Measurements from ENCODE around the gene SULT1B1.

SULT1B1 gene

DNA sequence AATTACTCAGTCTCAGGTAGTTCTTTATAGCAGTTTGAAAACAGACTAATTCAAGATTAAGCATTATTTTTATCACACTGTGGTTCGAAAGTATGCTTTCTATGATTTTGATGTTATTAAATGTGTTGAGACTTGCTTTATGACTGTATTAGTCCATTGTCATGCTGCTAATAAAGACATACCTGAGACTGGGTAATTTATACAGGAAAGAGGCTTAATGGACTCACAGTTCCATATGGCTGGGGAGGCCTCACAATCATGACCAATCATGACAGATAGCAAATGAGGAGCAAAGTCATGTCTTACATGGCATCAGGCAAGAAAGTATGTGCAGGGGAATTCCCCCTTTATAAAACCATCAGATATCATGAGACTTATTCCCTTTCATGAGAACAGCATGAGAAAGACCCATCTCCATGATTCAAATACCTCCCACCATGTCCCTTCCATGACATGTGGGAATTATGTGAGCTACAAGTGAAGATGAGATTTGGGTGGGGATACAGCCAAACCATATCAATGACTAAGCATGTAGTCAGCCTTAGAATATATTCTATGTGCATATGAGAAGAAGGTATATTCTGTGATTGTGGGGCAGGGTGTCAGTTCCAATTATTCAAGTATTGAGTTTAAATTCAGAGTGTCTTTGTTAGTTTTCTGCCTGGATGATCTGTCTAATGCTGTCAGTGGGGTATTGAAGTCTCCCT lies 62.7 kb downstream of the SULT1B1 start:
- no peak for DNase-seq (ENCODE audit: low spot score)

DNA sequence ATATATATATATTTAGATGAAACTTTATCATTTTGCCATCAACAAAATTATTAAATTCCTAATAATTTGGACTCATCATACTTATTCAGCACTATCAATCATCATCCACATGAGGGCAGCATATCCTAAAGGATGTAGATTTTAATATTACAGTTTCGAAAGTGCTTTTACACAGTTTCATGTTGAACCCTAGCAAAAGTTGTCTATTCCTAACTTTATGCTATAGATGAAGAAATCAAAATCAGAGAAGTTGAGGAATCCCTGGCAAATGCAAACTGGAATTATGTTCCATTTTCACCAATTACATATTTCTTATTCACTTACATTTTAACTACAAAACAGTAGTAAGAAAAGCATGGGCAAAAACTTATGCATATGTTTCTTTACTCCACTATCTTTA lies 70.8 kb downstream of the SULT1B1 start:
- DNase-seq (ENCODE audit: low spot score), result peak; percentile 18

DNA sequence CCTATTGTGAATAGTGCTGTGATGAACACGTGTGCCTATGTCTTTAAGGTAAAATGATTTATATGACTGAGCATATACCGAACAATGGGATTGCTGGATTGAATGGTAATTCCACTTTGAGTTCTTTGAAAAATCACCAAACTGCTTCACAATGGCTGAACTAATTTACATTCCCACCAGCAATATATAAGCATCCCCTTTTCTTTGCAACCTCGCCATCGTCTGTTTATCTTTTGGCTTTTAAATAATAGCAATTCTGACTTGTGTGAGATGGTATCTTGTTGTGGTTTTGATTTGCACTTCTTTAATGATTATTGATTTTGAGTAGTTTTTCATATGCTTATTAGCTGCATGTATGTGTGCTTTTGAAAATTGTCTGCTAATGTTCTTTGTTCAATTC lies 75.6 kb downstream of the SULT1B1 start:
- DNase-seq (ENCODE audit: low spot score), result no peak
